ENCODE data around the gene KLHL29. TPM values are rescaled to one million over a fixed set of nuclear protein-coding genes. Genes with fewer than 3 reads are reported as not detected.

The KLHL29 gene
- total RNA-seq, 1 donor from 2014 or later = 5.5 TPM

DNA sequence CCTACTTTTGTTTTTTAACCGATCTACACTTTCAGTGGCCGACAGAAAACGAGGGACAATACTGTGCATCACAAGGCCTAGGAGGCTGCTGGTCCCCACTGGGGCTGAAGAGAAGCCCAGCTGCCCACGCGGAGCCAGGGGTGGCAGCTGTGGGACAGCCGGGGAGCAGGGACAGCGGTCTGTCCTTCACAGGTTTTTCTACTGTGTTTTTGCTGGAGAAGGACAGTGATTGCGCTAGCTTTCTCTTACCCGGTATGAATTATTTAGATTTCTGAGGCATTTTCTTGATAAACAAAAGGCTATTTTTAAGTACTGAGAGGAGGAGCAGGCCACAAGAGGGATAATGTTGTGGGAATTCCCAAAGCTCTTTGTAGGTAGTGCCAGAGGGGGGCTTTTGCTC lies 322.1 kb downstream of the KLHL29 start:
- Mint-ChIP-seq H3K36me3 (ENCODE audit: low read depth, unreplicated experiment) (peaks cover 28% of the 10 kb centered on the region), H3K4me3 (ENCODE audit: unreplicated experiment) (no peak overlapping the region), H3K4me1 (ENCODE audit: low read depth, unreplicated experiment) (peaks cover under 1% of the 10 kb centered on the region), H3K9me3 (ENCODE audit: unreplicated experiment) (peaks cover 1% of the 10 kb centered on the region), H3K27ac (ENCODE audit: unreplicated experiment) (no peak overlapping the region), H3K27me3 (ENCODE audit: low read depth, unreplicated experiment) (no peaks in the 10 kb centered on the region)
- no peak for TF ChIP-seq CTCF (IDR thresholded peaks at IDR 0.05; ENCODE audit: insufficient read depth, low read depth, low read length)
- TF ChIP-seq EZH2 (IDR thresholded peaks at IDR 0.05; ENCODE audit: insufficient read depth, low read length) = no peak
- no peaks in the 10 kb centered on the region for H3K4me1 ChIP-seq (ENCODE audit: insufficient read depth, low read length)
- no peak overlapping the region for H3K4me3 ChIP-seq (ENCODE audit: insufficient read depth, low read depth, low read length)
- no peak overlapping the region for H3K4me2 ChIP-seq (ENCODE audit: low read length)
- no peak overlapping the region for H3K27ac ChIP-seq (ENCODE audit: low read depth, low read length)
- no peaks in the 10 kb centered on the region for H4K20me1 ChIP-seq (ENCODE audit: insufficient read depth, low read length)
- H3K36me3 ChIP-seq (ENCODE audit: insufficient read depth, low read length) = no peaks in the 10 kb centered on the region
- no peaks in the 10 kb centered on the region for H3K9me3 ChIP-seq (ENCODE audit: insufficient read depth, low read depth, low read length)
- no peak overlapping the region for H2AFZ ChIP-seq (ENCODE audit: low read depth, low read length)
- DNase-seq (ENCODE audit: low read depth) = no peak
- no peaks in the 10 kb centered on the region for H3K27me3 ChIP-seq (ENCODE audit: insufficient read depth, low read length)
- no peaks in the 10 kb centered on the region for H3K79me2 ChIP-seq (ENCODE audit: insufficient read depth, low read length)
- FAIRE-seq = no peak
- no peak overlapping the region for H3K9ac ChIP-seq (ENCODE audit: low read length)

DNA sequence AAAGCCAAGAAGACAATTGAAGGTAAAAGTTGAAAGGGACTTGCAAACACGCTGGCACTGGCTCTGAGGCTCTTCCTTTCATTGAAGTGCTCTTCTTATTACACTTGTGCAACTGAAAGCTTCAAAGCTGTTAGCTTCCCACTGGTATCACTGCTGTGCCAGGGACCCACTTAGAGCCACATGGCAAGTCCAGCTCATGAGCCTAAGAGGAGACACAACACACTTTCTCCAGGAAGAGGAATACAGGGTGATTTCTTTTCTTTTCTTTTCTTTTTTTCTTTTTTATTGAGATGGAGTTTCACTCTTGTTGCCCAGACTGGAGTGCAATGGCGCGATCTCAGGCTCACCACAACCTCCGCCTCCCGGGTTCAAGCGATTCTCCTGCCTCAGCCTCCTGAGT lies 323.8 kb downstream of the KLHL29 start:
- H3K27ac ChIP-seq (ENCODE audit: low read depth, low read length) = no peak overlapping the region
- no peak overlapping the region for H3K4me2 ChIP-seq (ENCODE audit: low read length)
- H4K20me1 ChIP-seq (ENCODE audit: insufficient read depth, low read length) = peaks cover 5% of the 10 kb centered on the region
- peaks cover 20% of the 10 kb centered on the region for H3K36me3 Mint-ChIP-seq (ENCODE audit: low read depth, unreplicated experiment)
- peaks cover 1% of the 10 kb centered on the region for H3K9me3 Mint-ChIP-seq (ENCODE audit: unreplicated experiment)
- no peak overlapping the region for H2AFZ ChIP-seq (ENCODE audit: low read depth, low read length)
- peaks cover 7% of the 10 kb centered on the region for H3K4me1 Mint-ChIP-seq (ENCODE audit: low read depth, unreplicated experiment)
- TF ChIP-seq CTCF (IDR thresholded peaks at IDR 0.05; ENCODE audit: insufficient read depth, low read depth, low read length) (no peak), EZH2 (IDR thresholded peaks at IDR 0.05; ENCODE audit: insufficient read depth, low read length) (no peak)
- H3K9me3 ChIP-seq (ENCODE audit: insufficient read depth, low read depth, low read length) = no peaks in the 10 kb centered on the region
- no peak overlapping the region for H3K4me3 Mint-ChIP-seq (ENCODE audit: unreplicated experiment)
- H3K79me2 ChIP-seq (ENCODE audit: insufficient read depth, low read length) = no peaks in the 10 kb centered on the region
- no peaks in the 10 kb centered on the region for H3K27me3 ChIP-seq (ENCODE audit: insufficient read depth, low read length)
- no peak overlapping the region for H3K4me3 ChIP-seq (ENCODE audit: insufficient read depth, low read depth, low read length)
- no peaks in the 10 kb centered on the region for H3K4me1 ChIP-seq (ENCODE audit: insufficient read depth, low read length)
- H3K27me3 Mint-ChIP-seq (ENCODE audit: low read depth, unreplicated experiment) = no peaks in the 10 kb centered on the region
- DNase-seq (ENCODE audit: low read depth) = no peak
- H3K36me3 ChIP-seq (ENCODE audit: insufficient read depth, low read length) = no peaks in the 10 kb centered on the region
- FAIRE-seq = no peak
- no peak overlapping the region for H3K27ac Mint-ChIP-seq (ENCODE audit: unreplicated experiment)
- no peak overlapping the region for H3K9ac ChIP-seq (ENCODE audit: low read length)

GRCh38 chr2:23709311-23709710 lies 324.3 kb downstream of the KLHL29 start:
- Histone ChIP-seq H3K9me3 (ENCODE audit: insufficient read depth, low read depth, low read length) (no peaks in the 10 kb centered on the region), H3K4me2 (ENCODE audit: low read length) (no peak overlapping the region), H3K79me2 (ENCODE audit: insufficient read depth, low read length) (no peaks in the 10 kb centered on the region), H4K20me1 (ENCODE audit: insufficient read depth, low read length) (peaks cover 5% of the 10 kb centered on the region), H3K36me3 (ENCODE audit: insufficient read depth, low read length) (no peaks in the 10 kb centered on the region), H2AFZ (ENCODE audit: low read depth, low read length) (no peak overlapping the region), H3K9ac (ENCODE audit: low read length) (no peak overlapping the region), H3K4me3 (ENCODE audit: insufficient read depth, low read depth, low read length) (no peak overlapping the region), H3K27me3 (ENCODE audit: insufficient read depth, low read length) (no peaks in the 10 kb centered on the region), H3K27ac (ENCODE audit: low read depth, low read length) (no peak overlapping the region), H3K4me1 (ENCODE audit: insufficient read depth, low read length) (no peaks in the 10 kb centered on the region)
- FAIRE-seq (no peak), DNase-seq (ENCODE audit: low read depth) (no peak)
- Mint-ChIP-seq H3K27me3 (ENCODE audit: low read depth, unreplicated experiment) (no peaks in the 10 kb centered on the region), H3K4me1 (ENCODE audit: low read depth, unreplicated experiment) (peaks cover 7% of the 10 kb centered on the region), H3K36me3 (ENCODE audit: low read depth, unreplicated experiment) (peaks cover 20% of the 10 kb centered on the region), H3K9me3 (ENCODE audit: unreplicated experiment) (peaks cover 1% of the 10 kb centered on the region), H3K27ac (ENCODE audit: unreplicated experiment) (no peak overlapping the region), H3K4me3 (ENCODE audit: unreplicated experiment) (no peak overlapping the region)
- TF ChIP-seq CTCF (IDR thresholded peaks at IDR 0.05; ENCODE audit: insufficient read depth, low read depth, low read length) (no peak), EZH2 (IDR thresholded peaks at IDR 0.05; ENCODE audit: insufficient read depth, low read length) (no peak)
